GM12891 (cell line): ENCODE data around the gene ELL.

Source experiments
- POLR2A ChIP-seq: IDR thresholded peaks from 2 replicates; pipeline ENCODE4 v1.6.1; 2011; ENCODE audit warnings: low read depth, low read length, control low read depth
- POLR2AphosphoS5 ChIP-seq: IDR thresholded peaks from 2 replicates; pipeline ENCODE4 v1.6.1; 2011; ENCODE audit warnings: low read depth, low read length, control low read depth
- SPI1 ChIP-seq: IDR thresholded peaks from 2 replicates; pipeline ENCODE4 v1.6.1; 2011; ENCODE audit warnings: low read depth, low read length, control low read depth

DNA sequence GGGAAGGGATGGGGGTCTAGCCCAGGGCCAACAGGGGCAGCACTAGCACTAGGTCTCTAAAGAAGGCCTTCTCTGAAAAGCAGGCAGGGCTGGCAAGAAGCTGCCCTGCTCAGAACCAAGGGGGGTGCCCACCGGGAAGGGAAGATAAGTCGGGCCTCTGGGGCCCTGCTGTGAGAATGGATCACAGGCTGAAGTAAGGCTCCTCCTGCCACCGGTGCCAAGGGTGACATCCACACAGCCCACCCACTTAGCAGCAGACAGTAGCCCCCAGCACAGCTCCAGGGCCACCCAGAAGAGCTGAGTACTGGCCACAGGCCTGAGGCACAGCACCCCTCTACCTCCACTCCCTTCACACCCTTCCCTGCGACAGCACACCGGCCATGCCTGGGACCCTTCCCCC lies 5.9 kb downstream of the ELL start:
- TF ChIP-seq POLR2A (no peak), SPI1 (no peak), POLR2AphosphoS5 (no peak)
